Body of pancreas (tissue), 4 donors: Measurements from ENCODE around the gene TSPAN4.

ENCODE experiments used
- POLR2A ChIP-seq, 3 donors: fragments of 450-650 bp; IDR thresholded peaks; one replicate each; pipeline ENCODE4 v1.6.1; 2016; ENCODE audit warnings: antibody characterized with exemption in 3 of 3, mild to moderate bottlenecking in 2 of 3
- TF ChIP-seq, protein P1 (sequence below), 7 experiments: fragments of 450-650 bp in 4 of 7; fragments of 200-600 bp in 3 of 7; sonication (generic) in 3 of 7; IDR thresholded peaks; one replicate each; pipeline ENCODE4 v1.5.1; 2016 to 2019; ENCODE audit warnings: antibody characterized with exemption in 7 of 7

DNA sequence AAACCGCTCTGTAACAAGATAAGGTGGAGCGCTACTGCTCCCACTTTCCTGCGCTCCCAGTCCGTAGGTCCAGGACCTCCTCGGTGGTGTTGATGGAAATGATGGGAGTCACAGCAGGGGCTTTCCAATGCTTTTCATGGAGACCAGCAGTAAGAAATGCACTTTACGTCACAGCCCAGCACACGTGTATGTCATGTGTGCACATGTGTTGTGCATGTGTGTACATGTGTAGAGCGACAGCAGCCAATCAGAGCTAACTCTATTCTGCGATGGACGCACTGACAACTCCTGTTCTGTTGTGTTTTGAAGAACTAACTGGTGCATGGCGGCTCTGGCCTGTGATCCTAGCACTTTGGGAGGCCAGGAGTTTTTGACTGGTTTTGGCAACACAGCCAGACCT is 66.8 kb downstream of the TSPAN4 start:
- TF ChIP-seq POLR2A (IDR thresholded peaks at IDR 0.05) = no peak
- TF ChIP-seq, protein P1, sequence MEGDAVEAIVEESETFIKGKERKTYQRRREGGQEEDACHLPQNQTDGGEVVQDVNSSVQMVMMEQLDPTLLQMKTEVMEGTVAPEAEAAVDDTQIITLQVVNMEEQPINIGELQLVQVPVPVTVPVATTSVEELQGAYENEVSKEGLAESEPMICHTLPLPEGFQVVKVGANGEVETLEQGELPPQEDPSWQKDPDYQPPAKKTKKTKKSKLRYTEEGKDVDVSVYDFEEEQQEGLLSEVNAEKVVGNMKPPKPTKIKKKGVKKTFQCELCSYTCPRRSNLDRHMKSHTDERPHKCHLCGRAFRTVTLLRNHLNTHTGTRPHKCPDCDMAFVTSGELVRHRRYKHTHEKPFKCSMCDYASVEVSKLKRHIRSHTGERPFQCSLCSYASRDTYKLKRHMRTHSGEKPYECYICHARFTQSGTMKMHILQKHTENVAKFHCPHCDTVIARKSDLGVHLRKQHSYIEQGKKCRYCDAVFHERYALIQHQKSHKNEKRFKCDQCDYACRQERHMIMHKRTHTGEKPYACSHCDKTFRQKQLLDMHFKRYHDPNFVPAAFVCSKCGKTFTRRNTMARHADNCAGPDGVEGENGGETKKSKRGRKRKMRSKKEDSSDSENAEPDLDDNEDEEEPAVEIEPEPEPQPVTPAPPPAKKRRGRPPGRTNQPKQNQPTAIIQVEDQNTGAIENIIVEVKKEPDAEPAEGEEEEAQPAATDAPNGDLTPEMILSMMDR (IDR thresholded peaks at IDR 0.05) = no peak
